ENCODE measurements around the gene MMEL1.

The MMEL1 gene

DNA sequence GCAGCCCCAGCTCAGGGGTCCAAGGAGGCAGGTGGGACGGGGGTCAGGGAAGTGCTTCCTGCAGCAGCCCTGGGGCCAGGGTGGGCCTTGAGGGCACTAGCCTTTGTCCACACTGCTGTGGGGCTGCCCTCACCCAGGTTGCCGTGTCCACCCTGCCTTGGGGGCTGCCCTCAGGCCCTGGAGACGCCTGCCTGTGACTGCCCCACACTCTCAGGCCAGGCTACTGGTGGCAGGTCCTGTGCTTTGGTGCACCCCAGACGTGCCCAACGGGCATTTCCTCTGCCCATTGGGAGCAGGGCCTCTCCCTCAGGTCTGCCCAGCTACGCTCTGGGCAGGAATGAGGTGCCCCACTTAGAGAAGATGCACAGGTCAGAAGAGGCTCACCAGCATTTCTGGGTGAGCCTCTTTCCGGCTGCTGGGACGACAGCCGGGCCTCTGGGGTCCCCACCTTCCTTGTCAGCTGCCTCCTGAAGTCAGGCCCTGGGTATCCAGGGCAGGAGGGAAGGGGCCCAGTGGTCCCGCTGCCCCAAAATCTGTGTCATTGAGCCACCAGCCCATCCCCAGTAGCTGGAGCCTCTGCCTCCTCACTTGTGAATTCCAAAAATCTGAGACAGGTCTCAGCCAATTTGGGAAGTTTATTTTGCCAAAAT lies 2.7 kb upstream of the MMEL1 start:
- CTCF ChIA-PET: interaction anchor here (0.7 kb wide), 1 partner anchor 11 kb away, joined by 3 read pairs; no protein-coding TSS in a partner anchor

DNA sequence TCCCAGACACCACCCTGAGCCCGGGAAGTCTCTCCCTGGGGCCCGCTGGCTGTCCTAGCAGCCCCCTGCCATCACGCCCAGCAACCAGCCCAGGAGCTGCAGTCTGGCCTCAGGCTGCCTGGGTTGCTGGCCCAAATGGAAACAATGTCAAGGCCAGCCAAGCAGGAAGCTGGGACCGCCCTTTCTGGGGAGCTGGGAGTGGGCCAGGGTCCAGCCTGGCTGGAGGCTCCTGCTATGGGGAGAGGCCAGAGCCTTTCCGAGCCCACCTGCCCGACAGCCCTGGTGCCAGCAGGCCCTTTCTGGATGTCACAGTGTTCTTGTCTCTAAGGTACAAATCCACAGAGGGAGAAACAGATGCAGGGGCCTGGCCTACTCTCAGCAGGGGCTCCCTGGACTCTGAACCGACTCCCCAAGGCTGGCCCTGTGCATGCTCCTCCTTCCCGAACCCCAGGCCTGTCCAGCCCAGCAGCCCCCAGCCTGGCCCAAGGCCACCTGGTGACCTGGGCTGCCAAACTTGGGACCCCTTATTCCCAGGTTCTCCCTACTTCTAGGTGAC lies 1.2 kb upstream of the MMEL1 start:
- ChIA-PET POLR2A (interaction anchor here (0.8 to 1.3 kb wide), 2 partner anchors 7 to 48 kb away, joined by 3 read pairs; partner anchors contain the start of gene PRXL2B), CTCF (no interaction called here)
- DNase-seq (ENCODE audit: extremely low spot score): no peak
- TF ChIP-seq ELF4 (IDR thresholded peaks at IDR 0.05) (no peak), SUZ12 (IDR thresholded peaks at IDR 0.05) (no peak), BHLHE40 (IDR thresholded peaks at IDR 0.05; ENCODE audit: borderline replicate concordance) (no peak), HDGF (IDR thresholded peaks at IDR 0.05; ENCODE audit: borderline replicate concordance) (no peak), ARNT (IDR thresholded peaks at IDR 0.05) (no peak), NFRKB (IDR thresholded peaks at IDR 0.05) (no peak), CTBP1 (IDR thresholded peaks at IDR 0.05; ENCODE audit: borderline replicate concordance) (no peak), LEF1 (IDR thresholded peaks at IDR 0.05; ENCODE audit: borderline replicate concordance) (no peak), TARDBP (IDR thresholded peaks at IDR 0.05) (no peak), L3MBTL2 (conservative IDR thresholded peaks at IDR 0.05) (no peak), FOXM1 (IDR thresholded peaks at IDR 0.05; ENCODE audit: borderline replicate concordance) (no peak), ZNF384 (IDR thresholded peaks at IDR 0.05) (no peak), FOXA1 (IDR thresholded peaks at IDR 0.05) (no peak), FOXK2 (IDR thresholded peaks at IDR 0.05) (no peak), SP1 (IDR thresholded peaks at IDR 0.05) (no peak)
- TF ChIP-seq, protein P1, sequence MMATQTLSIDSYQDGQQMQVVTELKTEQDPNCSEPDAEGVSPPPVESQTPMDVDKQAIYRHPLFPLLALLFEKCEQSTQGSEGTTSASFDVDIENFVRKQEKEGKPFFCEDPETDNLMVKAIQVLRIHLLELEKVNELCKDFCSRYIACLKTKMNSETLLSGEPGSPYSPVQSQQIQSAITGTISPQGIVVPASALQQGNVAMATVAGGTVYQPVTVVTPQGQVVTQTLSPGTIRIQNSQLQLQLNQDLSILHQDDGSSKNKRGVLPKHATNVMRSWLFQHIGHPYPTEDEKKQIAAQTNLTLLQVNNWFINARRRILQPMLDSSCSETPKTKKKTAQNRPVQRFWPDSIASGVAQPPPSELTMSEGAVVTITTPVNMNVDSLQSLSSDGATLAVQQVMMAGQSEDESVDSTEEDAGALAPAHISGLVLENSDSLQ (IDR thresholded peaks at IDR 0.05): no peak

More for the DNA sequence above, 2.7 kb upstream of the MMEL1 start:
- POLR2A ChIA-PET: no interaction called here
- TF ChIP-seq BHLHE40 (IDR thresholded peaks at IDR 0.05; ENCODE audit: borderline replicate concordance) (no peak), ELF4 (IDR thresholded peaks at IDR 0.05) (no peak), FOXA1 (IDR thresholded peaks at IDR 0.05) (no peak), L3MBTL2 (conservative IDR thresholded peaks at IDR 0.05) (no peak), HDGF (IDR thresholded peaks at IDR 0.05; ENCODE audit: borderline replicate concordance) (no peak), ZNF384 (IDR thresholded peaks at IDR 0.05) (no peak), CTBP1 (IDR thresholded peaks at IDR 0.05; ENCODE audit: borderline replicate concordance) (no peak), SP1 (IDR thresholded peaks at IDR 0.05) (no peak), LEF1 (IDR thresholded peaks at IDR 0.05; ENCODE audit: borderline replicate concordance) (no peak), SUZ12 (IDR thresholded peaks at IDR 0.05) (no peak), ARNT (IDR thresholded peaks at IDR 0.05) (no peak), TARDBP (IDR thresholded peaks at IDR 0.05) (no peak)
- no peak for DNase-seq (ENCODE audit: extremely low spot score)

DNA sequence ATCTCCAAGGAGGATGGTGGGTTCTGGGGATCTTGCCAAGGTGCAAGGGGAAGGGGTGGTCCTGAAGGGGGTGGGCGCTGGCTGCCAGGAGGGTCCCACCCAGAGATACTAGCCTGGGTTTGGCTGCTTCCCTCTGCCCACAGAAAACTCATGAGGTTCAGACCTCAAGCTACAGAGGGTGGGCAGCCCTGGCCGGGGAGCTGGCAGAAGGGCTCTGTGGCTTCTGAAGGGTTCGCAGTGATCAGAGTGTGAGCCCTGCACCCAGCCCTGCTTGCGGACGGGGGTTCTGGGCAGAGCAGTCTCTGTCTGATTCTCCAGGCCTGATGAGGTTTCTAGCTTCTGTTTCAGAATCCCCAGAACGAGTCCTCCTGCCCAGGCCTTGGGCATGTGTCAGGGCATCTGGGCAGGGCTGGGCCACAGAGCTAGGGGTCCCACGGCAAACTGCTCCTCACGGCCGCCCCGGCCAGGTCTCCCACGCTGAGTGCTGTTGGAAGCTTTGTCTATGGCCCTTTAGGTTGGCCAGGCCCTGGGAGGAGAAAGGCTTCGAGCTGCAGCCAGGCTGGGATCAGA lies 635 bp upstream of the MMEL1 start:
- no peak for TF ChIP-seq SUZ12 (IDR thresholded peaks at IDR 0.05)
- no peak for TF ChIP-seq FOXM1 (IDR thresholded peaks at IDR 0.05; ENCODE audit: borderline replicate concordance)
- TF ChIP-seq HDGF (IDR thresholded peaks at IDR 0.05; ENCODE audit: borderline replicate concordance): no peak
- no peak for TF ChIP-seq FOXA1 (IDR thresholded peaks at IDR 0.05)
- no peak for TF ChIP-seq SP1 (IDR thresholded peaks at IDR 0.05)
- TF ChIP-seq TARDBP (IDR thresholded peaks at IDR 0.05): no peak
- TF ChIP-seq LEF1 (IDR thresholded peaks at IDR 0.05; ENCODE audit: borderline replicate concordance): no peak
- TF ChIP-seq FOXK2 (IDR thresholded peaks at IDR 0.05): no peak
- TF ChIP-seq BHLHE40 (IDR thresholded peaks at IDR 0.05; ENCODE audit: borderline replicate concordance): no peak
- TF ChIP-seq, protein P1 (IDR thresholded peaks at IDR 0.05): no peak
- TF ChIP-seq L3MBTL2 (conservative IDR thresholded peaks at IDR 0.05): no peak
- no peak for TF ChIP-seq ARNT (IDR thresholded peaks at IDR 0.05)
- TF ChIP-seq ZNF384 (IDR thresholded peaks at IDR 0.05): no peak
- TF ChIP-seq CTBP1 (IDR thresholded peaks at IDR 0.05; ENCODE audit: borderline replicate concordance): no peak
- no peak for TF ChIP-seq NFRKB (IDR thresholded peaks at IDR 0.05)
- no peak for TF ChIP-seq ELF4 (IDR thresholded peaks at IDR 0.05)
- ChIA-PET POLR2A (interaction anchor here (0.8 to 1.3 kb wide), 2 partner anchors 8 to 47 kb away, joined by 3 read pairs; partner anchors contain the start of gene PRXL2B), CTCF (no interaction called here)
- DNase-seq (ENCODE audit: extremely low spot score): no peak

DNA sequence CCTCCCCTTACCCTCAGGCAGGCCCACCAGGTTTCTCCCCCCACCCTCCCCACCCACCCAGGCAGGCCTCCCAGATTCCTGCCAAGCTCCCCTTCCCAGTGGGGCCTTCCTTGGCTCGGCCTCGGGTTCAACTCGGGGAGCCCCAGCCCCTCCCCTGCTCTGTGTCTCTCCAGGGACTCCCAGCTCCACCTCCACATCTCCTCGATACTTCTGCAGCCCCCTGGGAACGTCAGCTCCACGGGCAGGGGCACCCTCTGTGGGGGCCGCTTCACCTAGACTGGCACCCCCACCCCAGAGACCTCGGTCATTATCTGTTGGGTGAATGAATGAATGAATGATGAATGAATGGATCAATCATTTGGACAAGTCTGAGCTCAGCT lies 775 bp downstream of the MMEL1 start:
- TF ChIP-seq BHLHE40 (IDR thresholded peaks at IDR 0.05; ENCODE audit: borderline replicate concordance) (no peak), LEF1 (IDR thresholded peaks at IDR 0.05; ENCODE audit: borderline replicate concordance) (no peak), ARNT (IDR thresholded peaks at IDR 0.05) (no peak), SUZ12 (IDR thresholded peaks at IDR 0.05) (no peak), CTBP1 (IDR thresholded peaks at IDR 0.05; ENCODE audit: borderline replicate concordance) (no peak), HDGF (IDR thresholded peaks at IDR 0.05; ENCODE audit: borderline replicate concordance) (no peak), FOXK2 (IDR thresholded peaks at IDR 0.05) (no peak), TARDBP (IDR thresholded peaks at IDR 0.05) (no peak), ZNF384 (IDR thresholded peaks at IDR 0.05) (no peak), L3MBTL2 (conservative IDR thresholded peaks at IDR 0.05) (no peak)
- TF ChIP-seq, protein P1 (IDR thresholded peaks at IDR 0.05): no peak
- POLR2A ChIA-PET: no interaction called here

DNA sequence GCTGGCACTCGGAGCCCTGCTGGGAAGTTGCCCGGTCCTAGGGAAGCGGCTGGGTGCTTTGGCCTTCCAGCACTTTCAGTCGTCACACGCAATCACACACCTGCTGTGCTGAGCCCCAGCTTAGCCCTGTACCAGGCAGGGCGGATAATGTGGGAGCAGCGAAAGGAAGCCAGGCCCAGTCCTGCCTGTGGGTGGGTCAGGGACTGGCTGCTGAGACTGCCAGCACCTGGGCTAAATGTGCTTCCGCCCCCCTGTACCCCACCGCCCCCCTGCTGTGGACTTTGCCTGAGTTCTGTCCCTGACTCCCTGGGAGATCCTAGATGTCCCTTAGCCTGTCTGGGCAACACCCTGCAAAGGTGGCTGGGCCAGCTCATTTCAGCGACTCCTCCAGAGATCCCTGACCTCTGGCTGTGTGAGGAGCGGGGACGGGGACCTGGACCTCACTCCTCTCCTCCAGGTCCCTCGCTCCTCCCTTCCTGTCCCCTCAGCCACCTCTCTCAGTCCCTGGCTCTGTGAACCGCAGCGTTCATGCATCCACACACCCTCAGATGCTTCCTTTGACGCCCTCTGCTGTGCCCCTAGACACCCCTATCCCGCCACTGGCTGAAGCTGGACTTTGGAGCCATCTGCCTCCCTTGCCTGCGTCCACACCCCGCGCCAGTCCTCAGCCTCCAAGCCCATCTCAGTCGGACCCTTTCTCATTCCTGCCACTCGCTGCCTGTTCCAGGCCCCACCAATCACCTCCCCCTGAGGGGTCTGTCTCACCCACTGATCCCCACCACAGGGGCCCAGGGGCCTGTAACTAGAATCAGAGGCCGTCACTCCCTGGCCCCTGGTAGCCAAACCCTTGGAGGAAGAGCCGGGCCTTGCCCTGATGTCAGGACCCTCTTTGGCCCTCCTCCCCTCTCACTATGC lies 1.4 kb downstream of the MMEL1 start:
- ChIA-PET CTCF (no interaction called here), POLR2A (no interaction called here)
- no peak for DNase-seq (ENCODE audit: extremely low spot score)
- no peak for TF ChIP-seq SUZ12 (IDR thresholded peaks at IDR 0.05)
- no peak for TF ChIP-seq NFRKB (IDR thresholded peaks at IDR 0.05)
- no peak for TF ChIP-seq ELF4 (IDR thresholded peaks at IDR 0.05)
- no peak for TF ChIP-seq CTBP1 (IDR thresholded peaks at IDR 0.05; ENCODE audit: borderline replicate concordance)
- no peak for TF ChIP-seq ARNT (IDR thresholded peaks at IDR 0.05)
- no peak for TF ChIP-seq SP1 (IDR thresholded peaks at IDR 0.05)
- no peak for TF ChIP-seq FOXM1 (IDR thresholded peaks at IDR 0.05; ENCODE audit: borderline replicate concordance)
- TF ChIP-seq BHLHE40 (IDR thresholded peaks at IDR 0.05; ENCODE audit: borderline replicate concordance): no peak
- no peak for TF ChIP-seq HDGF (IDR thresholded peaks at IDR 0.05; ENCODE audit: borderline replicate concordance)

More for the DNA sequence above, 775 bp downstream of the MMEL1 start:
- CTCF ChIA-PET: no interaction called here
- DNase-seq (ENCODE audit: extremely low spot score): no peak

Data from HEK293T (cell line).